GM21360 (cell line): ENCODE results near the gene TMC1.
"Not testable (repeated sequence)": the region's sequence is repeated elsewhere in the genome, so short reads cannot be mapped to it uniquely, and the experiment has no call there.

Experiments
- ATAC-seq: cut with Tn5 transposase; IDR thresholded peaks from one replicate; pipeline ENCODE4 v1.9.1; 2021; ENCODE audit warnings: mild to moderate bottlenecking, moderate library complexity; ENCODE audit not compliant: unreplicated experiment

Gene TMC1

GRCh38 chr9:72857624-72857996 is 336.2 kb downstream of the TMC1 start:
- ATAC-seq, result no peak

GRCh38 chr9:72858089-72858912 is 336.9 kb downstream of the TMC1 start:
- no peak for ATAC-seq

- not testable (repeated sequence) for ATAC-seq
These were observed 341.4 kb downstream of the TMC1 start for GRCh38 chr9:72862788-72863187.

- ATAC-seq, result no peak
These were observed 342.2 kb downstream of the TMC1 start for GRCh38 chr9:72863456-72864094.

GRCh38 chr9:72864327-72864726 is 342.9 kb downstream of the TMC1 start:
- ATAC-seq, result no peak

GRCh38 chr9:72871685-72872084 is 350.3 kb downstream of the TMC1 start:
- no peak for ATAC-seq

- ATAC-seq, result no peak
These were observed 351.3 kb downstream of the TMC1 start for GRCh38 chr9:72872718-72873117.

- no peak for ATAC-seq
These were observed 352.0 kb downstream of the TMC1 start for GRCh38 chr9:72873456-72873855.

- no peak for ATAC-seq
These were observed 352.9 kb downstream of the TMC1 start for GRCh38 chr9:72874344-72874743.

- no peak for ATAC-seq
These were observed 353.8 kb downstream of the TMC1 start for GRCh38 chr9:72875221-72875620.

- no peak for ATAC-seq
These were observed 359.4 kb downstream of the TMC1 start for GRCh38 chr9:72880821-72881220.

- no peak for ATAC-seq
These were observed 360.8 kb downstream of the TMC1 start for GRCh38 chr9:72882117-72882775.

- no peak for ATAC-seq
These were observed 362.5 kb downstream of the TMC1 start for GRCh38 chr9:72883875-72884274.

- ATAC-seq, result no peak
These were observed 363.1 kb downstream of the TMC1 start for GRCh38 chr9:72884508-72884907.
